ENCODE data around the gene UGDH.
"Not testable (repeated sequence)": the region's sequence is repeated elsewhere in the genome, so short reads cannot be mapped to it uniquely, and the experiment has no call there.

UGDH gene

GRCh38 chr4:39466747-39467146, 60.5 kb downstream of the UGDH start:
- DNase-seq (ENCODE audit: low read depth): no peak
- no peak for TF ChIP-seq CTCF (IDR thresholded peaks at IDR 0.05; ENCODE audit: insufficient read depth, low read depth, low read length, missing control alignments)
- no peak overlapping the region for H3K4me3 ChIP-seq (ENCODE audit: low read depth, low read length)

GRCh38 chr4:39464886-39465501, 62.2 kb downstream of the UGDH start:
- no peak for DNase-seq (ENCODE audit: low read depth)
- no peak for TF ChIP-seq CTCF (IDR thresholded peaks at IDR 0.05; ENCODE audit: insufficient read depth, low read depth, low read length, missing control alignments)
- H3K4me3 ChIP-seq (ENCODE audit: low read depth, low read length): no peak overlapping the region

GRCh38 chr4:39458505-39459300, 68.5 kb downstream of the UGDH start, which contains the start of the genes LIAS and RPL9:
TSS of gene LIAS (plus strand) at chr4:39459056. CDS start at chr4:39459118, 62 bp downstream.
TSS of gene RPL9 (minus strand) at chr4:39458922. CDS start at chr4:39458439, 483 bp downstream.
- TF ChIP-seq CTCF (IDR thresholded peaks at IDR 0.05; ENCODE audit: insufficient read depth, low read depth, low read length, missing control alignments): no peak
- peak within 1 kb of the TSS; percentile 71 for H3K4me3 ChIP-seq (ENCODE audit: low read depth, low read length)
- DNase-seq (ENCODE audit: low read depth): peak; percentile 99

- DNase-seq (ENCODE audit: low read depth): not testable (repeated sequence)
- peak overlapping the region; percentile 71 for H3K4me3 ChIP-seq (ENCODE audit: low read depth, low read length)
Measured at GRCh38 chr4:39458161-39458504, 69.1 kb downstream of the UGDH start.

GRCh38 chr4:39456946-39457763, 70.1 kb downstream of the UGDH start:
- DNase-seq (ENCODE audit: low read depth): no peak
- no peak for TF ChIP-seq CTCF (IDR thresholded peaks at IDR 0.05; ENCODE audit: insufficient read depth, low read depth, low read length, missing control alignments)
- peak overlapping the region; percentile 71 for H3K4me3 ChIP-seq (ENCODE audit: low read depth, low read length)

- DNase-seq (ENCODE audit: low read depth): no peak
- TF ChIP-seq CTCF (IDR thresholded peaks at IDR 0.05; ENCODE audit: insufficient read depth, low read depth, low read length, missing control alignments): no peak
- H3K4me3 ChIP-seq (ENCODE audit: low read depth, low read length): no peak overlapping the region
Measured at GRCh38 chr4:39455486-39455885, 71.8 kb downstream of the UGDH start.

GRCh38 chr4:39453738-39454137, 73.5 kb downstream of the UGDH start:
- H3K4me3 ChIP-seq (ENCODE audit: low read depth, low read length): no peak overlapping the region
- DNase-seq (ENCODE audit: low read depth): no peak
- TF ChIP-seq CTCF (IDR thresholded peaks at IDR 0.05; ENCODE audit: insufficient read depth, low read depth, low read length, missing control alignments): no peak

All from GM12865 (cell line).